Frontal cortex (tissue), 4 donors: Measurements from ENCODE around the gene FAM163A. TPM values are rescaled to one million over a fixed set of nuclear protein-coding genes. Genes with fewer than 3 reads are reported as not detected.
"Not testable (repeated sequence)": the region's sequence is repeated elsewhere in the genome, so short reads cannot be mapped to it uniquely, and the experiment has no call there.

Experiments used
- DNase-seq, 2 donors: peaks; one replicate each; pipeline ENCODE4 v3.0.0; 2012; ENCODE audit warnings: low spot score in 2 of 2
- FAIRE-seq: peaks from 2 replicates; lab custom pipeline; 2012; peaks lifted over from hg19 to GRCh38; lab: Jason Lieb, UNC
- total RNA-seq: library from RNA; depleted of rRNA; stranded (reverse); fragments of >200 nt; gene quantifications from one replicate; pipeline ENCODE4 v1.2.3, GENCODE V29; 2014
- donor health status: control.
- donor health status: control.
- donor health status: control.

Gene FAM163A
- 0.41 TPM for total RNA-seq

GRCh38 chr1:179742717-179743678, at the start of gene FAM163A:
TSS of gene FAM163A (plus strand) at chr1:179743291. CDS start at chr1:179813098, 69,807 bp downstream.
- DNase-seq (peak; percentile 22 to 26), FAIRE-seq (no peak)

DNA sequence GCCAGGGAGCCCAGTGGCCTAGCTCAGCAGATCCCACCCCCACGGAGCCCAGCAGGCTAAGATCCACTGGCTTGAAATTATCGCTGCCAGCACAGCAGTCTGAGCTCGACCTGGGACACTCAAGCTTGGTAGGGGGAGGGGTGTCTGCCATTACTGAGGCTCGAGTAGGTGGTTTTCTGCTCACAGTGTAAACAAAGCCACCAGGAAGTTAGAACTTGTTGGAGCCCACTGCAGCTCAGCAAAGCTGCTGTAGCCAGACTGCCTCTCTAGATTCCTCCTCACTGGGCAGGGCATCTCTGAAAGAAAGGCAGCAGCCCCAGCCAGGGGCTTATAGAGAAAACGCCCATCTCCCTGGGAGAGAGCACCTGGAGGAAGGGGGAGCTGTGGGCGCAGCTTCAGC, 48.6 kb upstream of the FAM163A start:
- not testable (repeated sequence) for FAIRE-seq, DNase-seq

DNA sequence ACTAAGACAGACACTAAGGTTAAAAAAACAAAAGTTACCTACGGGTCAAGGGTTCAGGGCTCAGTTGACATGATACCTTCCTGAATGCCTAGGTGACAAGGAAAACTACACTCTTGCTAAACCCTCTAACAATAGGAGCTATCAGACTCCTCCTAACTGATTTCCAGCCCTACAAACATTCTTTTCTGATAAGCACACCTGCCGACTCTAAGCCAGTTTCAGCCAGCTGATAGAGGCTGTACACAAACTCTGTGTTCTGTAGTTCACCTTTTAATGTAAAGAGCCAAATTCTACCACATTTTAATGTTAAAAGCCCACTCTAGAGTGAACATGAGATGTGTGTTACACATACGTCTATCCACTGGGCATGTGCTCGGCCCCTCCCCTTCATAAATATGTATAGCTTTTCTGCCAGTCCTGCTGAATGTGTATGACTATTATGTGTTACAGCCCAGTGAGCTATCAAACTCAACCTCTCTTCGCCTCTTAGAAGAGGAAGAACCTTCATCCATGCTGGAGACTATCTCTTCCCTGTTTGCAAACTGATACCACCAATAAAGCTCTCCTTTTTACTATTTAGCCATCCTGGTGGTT, 40.0 kb upstream of the FAM163A start:
- DNase-seq (no peak), FAIRE-seq (no peak)

DNA sequence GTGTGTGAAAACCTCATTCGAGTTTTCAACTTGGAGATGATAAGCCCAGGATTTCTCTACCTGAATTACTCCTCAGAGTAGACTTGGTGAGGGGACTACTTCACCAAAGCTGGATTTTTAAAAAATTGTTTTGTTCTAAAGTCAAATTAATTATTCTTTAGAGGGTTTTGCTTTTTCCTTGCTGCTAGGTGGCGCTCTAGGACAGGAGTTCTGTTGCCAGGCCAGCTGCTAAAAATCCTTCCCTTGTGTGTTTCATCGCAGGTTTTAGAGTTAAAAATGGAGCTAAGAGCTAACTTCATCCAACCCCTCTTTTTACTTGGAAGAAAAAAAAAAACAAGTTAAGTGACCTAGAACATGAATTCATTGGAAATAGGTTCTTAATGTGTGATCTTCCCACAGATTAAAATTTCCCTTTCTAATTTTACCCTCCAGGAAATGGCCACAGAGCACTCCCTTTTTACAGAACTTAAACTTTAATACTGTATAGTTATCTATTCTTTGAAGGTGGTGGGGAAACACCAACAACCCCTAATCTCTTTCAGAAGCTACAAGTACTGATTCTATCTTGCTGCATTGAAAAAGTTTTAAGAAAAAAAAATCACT, 36.7 kb upstream of the FAM163A start:
- no peak for FAIRE-seq

GRCh38 chr1:179707406-179707805, 35.7 kb upstream of the FAM163A start:
- DNase-seq, result no peak
- FAIRE-seq, result no peak

More for the DNA sequence above, 36.7 kb upstream of the FAM163A start:
- DNase-seq, result peak in 1 of 2 donors; percentile 37

DNA sequence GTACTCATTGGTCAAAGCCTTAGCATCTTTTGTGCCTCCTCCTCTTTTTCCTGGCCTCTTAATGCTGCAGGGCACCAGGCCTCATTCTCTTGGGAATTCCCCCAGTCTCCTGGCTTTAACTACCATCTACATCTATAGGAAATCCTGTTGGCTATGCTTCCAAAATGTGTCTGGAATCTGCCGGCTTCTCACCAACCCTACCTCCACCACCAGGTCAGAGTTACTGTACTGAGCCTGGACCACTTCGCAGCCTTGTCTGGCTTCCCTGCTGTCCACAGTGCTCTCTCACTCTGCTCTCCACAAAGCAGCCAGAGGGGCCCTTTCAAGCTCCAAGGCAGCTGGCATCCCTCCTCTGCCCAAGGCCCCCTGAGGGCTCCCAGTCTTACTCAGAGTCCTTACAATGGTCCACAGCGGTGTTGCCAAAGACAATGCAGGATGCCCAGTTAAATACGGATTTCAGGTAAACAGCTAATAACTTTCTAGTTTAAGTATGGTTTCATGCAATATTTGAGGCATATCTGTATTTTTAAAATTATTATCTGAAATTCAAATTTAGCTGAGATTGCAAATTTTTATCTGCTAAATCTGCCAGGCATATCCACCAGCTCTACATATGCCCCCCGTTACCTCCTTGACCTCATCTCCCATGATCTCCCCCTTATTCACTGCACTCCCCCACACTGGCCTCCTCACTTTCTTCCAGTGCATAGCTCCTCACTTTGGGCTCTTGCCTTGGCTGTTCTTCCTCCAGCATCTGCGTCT, 34.5 kb upstream of the FAM163A start:
- FAIRE-seq (no peak), DNase-seq (no peak)

DNA sequence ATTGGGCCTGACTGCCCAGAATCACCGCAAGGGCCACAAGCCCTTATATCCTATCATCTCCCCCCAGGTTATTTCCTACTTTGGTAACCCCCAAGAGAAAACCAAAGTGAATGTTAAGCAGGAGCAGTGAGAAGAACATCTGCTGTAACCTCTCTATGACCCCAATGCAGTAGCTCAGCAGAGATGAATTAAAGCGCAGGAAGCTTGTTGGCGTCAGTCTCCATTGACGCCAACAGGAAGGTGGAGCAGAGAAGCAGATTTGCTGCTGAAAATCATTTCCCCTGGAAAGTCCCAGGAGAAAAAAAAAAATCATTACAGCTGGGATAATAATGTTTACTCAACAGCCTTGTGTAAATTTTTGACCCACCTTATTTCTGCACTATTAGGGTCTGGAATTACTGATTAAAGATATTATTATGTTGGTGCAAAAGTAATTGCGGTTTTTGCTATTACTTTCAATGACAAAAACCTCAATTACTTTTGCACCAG, 33.2 kb upstream of the FAM163A start:
- FAIRE-seq, result no peak
- DNase-seq, result no peak

GRCh38 chr1:179714159-179714558, 28.9 kb upstream of the FAM163A start:
- FAIRE-seq, result no peak
- no peak for DNase-seq

DNA sequence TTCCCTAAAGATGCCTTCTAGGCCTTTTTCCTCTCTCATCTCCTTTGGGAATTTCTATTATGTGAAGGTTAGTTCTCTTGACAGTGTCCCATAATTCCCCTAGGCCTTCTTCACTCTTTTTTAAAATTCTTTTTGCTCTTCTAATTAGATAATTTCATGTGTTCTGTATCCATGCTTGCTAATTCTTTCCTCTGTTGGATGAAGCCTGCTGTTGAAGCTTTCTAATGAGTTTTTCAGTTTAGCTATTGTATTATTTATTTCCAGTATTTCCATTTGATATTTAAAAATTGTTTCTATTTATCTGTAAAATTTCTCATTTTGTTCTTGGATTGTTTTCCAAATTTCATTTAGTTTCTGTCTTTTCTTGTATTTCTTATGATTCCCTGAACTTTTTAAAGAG, 28.5 kb upstream of the FAM163A start:
- no peak for FAIRE-seq
- DNase-seq, result no peak

DNA sequence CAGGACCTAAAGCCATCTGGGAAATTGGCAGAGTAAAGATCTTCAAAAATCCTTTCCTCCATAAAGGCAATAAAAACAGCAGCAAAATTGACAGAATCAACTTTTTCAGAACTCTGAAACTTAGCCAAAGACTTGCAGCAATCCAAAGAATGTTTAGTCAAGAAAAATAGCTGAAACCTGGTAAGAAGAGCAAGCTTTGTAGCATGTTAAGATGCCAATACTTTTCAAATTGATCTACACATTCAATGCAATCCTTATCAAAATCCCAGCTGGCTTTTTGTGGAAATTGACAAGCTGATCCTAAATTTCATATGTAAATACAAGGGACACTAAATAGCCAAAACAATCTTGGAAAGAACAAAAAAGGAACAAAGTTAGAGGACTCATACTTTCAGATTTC, 23.8 kb upstream of the FAM163A start:
- no peak for DNase-seq
- no peak for FAIRE-seq

- DNase-seq (no peak), FAIRE-seq (no peak)
Observed at GRCh38 chr1:179728271-179728670, 14.8 kb upstream of the FAM163A start.

DNA sequence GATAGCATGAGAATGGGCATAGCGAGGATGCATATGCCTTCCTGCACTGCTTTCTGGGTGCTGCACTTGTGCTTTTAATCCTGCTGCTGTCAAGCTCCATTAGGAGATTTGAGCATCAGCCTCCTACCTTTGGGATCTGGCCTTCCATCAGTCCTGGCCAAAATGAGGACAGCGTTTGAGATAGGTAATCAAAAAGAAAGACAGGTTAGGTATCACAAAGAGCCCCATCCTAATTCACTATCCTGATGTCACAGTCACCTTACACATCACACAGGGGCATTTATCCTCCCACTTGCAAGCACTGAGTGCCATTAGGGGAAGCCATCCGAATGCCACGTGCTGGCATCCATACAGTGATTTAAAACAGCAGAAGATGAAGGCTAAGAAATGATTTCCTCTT, 13.2 kb upstream of the FAM163A start:
- FAIRE-seq, result no peak
- no peak for DNase-seq

GRCh38 chr1:179731643-179732042, 11.4 kb upstream of the FAM163A start:
- DNase-seq (no peak), FAIRE-seq (no peak)

DNA sequence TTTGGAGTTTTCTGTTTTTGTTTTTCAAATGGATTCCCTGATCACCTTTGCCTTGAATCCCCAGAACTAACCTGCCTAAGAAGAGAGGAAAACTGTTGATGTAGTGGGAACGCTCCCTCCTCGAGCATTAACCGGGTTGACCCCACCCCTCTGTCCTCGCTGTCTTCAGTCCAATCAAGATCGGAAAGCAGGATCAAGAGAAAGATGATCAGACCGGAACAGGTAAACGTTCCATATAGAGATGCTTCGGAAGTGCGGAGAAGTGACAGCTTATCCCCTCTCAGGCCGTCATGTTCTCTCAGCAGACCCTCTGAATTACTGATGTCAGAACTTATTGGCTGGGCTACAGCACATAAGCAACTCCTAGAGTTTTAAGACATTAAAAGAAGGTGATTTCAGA, 800 bp upstream of the FAM163A start:
- DNase-seq, result no peak
- FAIRE-seq, result no peak

DNA sequence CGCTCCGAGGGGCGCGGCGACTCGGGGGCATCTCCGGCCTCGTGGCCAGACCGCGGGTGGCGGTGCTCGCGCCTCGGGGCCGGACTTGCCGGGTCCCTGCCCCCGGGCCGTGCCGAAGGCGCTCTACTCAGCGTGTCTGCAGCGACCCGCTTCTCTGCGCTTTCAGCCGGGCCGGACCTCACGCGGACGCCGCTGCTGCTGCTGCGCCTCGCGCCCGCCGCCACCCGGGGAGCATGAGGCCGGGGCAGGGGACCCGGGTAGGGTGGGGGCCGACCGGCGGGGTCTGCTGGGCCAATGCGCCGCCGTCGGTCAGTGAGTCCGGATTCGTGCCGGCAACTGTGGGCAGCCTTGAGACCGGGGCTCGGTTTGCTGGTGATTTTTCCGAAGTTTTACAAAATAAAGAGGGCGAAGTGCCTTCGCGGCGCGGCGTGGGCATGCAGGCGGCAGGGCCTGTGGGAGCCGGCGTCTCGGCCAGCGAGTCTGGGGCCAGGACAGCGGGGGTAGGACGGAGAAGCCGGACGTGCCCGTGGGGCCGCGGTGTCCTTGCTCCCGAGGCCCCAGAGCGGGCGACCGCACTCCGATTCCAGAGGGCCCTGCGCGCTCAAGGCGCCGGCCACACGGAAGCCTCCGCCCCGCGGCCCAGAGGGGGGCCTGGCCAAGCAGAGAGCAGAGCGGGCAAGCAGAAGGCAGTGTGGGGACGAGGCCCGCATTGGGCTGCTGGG, 749 bp downstream of the FAM163A start:
- DNase-seq, result peak in 1 of 2 donors; percentile 24

DNA sequence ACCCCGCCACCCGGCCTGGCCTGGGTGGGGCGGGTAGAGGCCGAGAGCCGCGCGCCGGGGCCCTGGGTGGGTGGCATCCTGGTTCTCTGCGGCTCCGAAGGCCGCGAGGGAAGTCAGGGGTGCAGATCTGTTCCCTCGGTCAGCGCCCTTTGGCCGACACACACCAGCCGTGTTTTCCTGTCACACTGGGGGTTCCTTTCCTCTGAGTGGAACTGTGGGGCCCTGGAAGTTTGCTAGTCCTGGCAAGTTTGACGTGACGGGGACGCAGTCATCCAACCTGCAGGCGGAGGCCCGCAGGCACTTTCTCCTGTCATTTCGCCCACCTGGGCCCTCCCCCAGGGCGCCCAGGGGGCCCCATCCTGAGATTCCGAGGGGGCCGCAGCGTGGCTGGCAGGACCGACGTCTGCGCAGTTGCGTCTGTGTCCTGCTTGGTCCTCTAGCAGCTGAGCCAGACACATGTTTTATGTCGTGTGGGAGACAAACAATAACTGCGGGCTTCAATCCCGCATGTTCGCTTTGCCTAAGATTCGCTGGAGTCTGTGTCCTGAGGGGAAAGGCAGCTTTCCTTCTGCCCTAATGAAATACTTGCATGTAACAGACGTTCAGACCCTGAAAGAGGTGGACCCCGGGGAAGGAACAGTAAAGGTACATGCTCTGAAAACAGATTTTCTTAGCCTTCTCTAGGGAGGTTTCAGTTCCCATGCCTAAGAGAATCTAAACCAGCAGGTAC, 1.5 kb downstream of the FAM163A start:
- DNase-seq (no peak), FAIRE-seq (no peak)

More for the DNA sequence above, 749 bp downstream of the FAM163A start:
- FAIRE-seq, result no peak

DNA sequence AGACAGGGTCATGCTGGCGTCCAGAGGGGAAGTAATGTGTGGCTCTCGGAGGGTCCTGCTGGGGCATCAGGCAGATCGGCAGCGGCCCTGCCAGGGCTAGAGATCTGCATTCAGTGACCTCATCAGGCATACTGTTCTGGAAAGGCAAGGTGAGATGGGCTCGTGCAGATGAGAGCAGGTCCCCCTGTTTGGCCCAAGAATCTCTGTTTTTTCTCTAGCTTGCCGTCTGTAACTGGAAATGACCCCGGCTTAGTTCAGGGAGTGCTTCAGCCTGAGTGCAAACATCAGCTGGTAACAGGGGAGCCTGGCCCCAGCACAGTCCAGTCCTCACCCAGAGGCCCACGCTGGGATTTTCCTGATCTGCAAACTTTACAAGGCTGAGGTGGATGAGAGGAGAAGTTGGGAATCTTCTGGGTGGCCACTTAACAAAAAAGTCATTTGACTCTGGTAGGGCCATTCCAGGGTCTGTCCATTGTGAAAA, 2.1 kb downstream of the FAM163A start:
- DNase-seq (no peak), FAIRE-seq (no peak)

DNA sequence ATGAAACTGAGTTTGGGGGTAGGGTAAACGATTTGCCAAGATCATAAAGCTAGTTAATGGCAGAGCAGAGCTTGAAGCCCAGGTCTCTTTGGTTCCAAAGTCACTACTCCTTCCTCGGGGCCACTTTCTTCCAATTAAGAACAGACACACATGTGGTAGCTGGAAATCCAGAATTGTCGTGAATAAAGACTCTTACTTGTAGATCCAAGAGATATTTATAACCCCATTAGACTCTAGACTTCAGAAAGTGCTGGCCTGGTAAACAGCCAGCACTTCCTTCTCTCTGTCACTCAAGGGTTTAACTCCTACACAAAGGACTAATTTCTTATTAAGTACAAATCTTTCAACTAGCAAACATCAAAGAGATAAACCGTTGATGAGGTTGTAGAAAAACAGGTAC, 2.7 kb downstream of the FAM163A start:
- no peak for DNase-seq
- no peak for FAIRE-seq
